Measurements from ENCODE around the gene NRBP1. TPM values are rescaled to one million over a fixed set of nuclear protein-coding genes. Genes with fewer than 3 reads are reported as not detected.

Gene NRBP1
- total and polyA plus RNA-seq, 8 donors, result 12.5 to 69.8 (median 49.9) TPM

DNA sequence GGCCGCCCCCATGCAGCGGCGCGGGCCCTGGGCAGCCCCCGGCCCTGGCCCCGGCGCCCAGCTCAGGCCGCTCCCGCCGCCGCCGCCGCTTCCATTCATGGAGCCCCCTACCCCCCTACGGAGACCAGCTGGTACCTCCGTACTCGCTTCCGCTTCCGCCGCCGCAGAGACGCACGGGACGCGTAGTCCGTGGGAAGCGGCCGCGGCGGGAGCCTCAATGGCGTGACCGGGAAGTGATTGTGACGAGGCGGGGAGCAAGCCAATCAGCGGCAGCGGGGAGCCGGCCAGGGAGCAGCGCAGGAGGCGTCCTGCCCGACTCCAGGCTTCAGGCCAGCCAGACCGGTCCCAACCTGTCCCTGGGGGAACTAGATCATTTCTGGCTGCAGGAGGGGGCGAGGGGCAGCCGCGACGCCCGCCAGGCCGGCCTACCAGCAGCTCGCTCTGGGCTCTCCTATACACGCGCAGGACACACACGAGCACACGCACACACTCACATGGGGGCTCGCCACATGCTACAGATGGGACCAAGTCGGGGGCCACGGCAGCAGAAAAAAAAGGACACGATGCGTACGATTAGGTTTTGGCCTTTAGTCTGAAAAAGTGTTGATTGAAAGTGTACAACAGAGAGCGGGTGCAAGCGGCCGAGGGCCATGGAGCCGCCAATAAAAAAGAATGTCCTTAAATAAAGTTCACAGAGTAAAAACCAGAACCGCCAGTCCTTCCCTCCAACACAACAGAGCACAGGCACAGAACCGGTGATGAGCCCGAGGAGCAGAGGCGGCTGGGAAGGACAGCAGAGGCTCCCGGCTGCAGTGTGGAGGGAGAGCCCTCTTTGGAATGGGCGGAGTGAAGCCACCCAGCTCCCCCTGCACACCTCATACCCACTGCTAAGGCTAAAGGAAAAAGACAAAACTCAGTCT, 47.5 kb upstream of the NRBP1 start, which contains the start of gene ZNF513:
Gene ZNF513, minus strand, starts transcription at position 109 of the 920 bp plus-strand sequence. CDS start 208 bp downstream, outside the sequence.
- DNase-seq, result peak; percentile 98 to 99
- H3K36me3 ChIP-seq, result peaks cover 50 to 76% (median 73%) of the 10 kb centered on the region in 4 donors

DNA sequence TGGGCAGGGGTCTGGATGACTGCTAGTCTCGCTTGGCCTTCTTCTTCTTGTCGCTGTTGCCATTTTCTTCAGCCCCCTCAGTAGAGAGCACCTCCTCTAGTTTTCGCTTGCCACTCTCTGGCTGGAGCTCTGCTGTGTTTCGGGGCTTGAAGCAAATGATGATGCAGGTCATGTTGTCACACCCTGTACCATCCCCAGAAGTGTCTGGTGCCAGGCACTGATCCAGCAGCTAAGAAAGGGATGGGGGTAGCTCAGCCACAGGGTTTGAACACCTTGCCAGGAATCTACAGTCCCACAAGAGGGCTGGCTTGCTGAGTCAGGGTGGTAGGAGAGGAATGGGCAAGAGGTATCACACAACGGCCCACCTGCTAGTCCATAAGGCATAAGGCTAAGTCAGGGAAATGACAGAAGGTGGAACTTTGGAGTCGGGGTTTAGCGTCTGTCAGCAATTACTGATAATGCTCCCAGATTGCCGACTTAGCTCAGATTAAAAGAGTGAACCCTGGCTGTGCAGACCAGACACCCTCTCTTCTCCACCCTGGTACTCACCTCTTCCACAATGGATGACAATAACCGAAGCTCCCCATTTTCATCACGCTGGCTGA, 46.8 kb upstream of the NRBP1 start:
- TF ChIP-seq EP300 (IDR thresholded peaks at IDR 0.05) (no peak), POLR2A (IDR thresholded peaks at IDR 0.05) (no peak), POLR2AphosphoS5 (IDR thresholded peaks at IDR 0.05) (no peak)
- TF ChIP-seq, protein P1, sequence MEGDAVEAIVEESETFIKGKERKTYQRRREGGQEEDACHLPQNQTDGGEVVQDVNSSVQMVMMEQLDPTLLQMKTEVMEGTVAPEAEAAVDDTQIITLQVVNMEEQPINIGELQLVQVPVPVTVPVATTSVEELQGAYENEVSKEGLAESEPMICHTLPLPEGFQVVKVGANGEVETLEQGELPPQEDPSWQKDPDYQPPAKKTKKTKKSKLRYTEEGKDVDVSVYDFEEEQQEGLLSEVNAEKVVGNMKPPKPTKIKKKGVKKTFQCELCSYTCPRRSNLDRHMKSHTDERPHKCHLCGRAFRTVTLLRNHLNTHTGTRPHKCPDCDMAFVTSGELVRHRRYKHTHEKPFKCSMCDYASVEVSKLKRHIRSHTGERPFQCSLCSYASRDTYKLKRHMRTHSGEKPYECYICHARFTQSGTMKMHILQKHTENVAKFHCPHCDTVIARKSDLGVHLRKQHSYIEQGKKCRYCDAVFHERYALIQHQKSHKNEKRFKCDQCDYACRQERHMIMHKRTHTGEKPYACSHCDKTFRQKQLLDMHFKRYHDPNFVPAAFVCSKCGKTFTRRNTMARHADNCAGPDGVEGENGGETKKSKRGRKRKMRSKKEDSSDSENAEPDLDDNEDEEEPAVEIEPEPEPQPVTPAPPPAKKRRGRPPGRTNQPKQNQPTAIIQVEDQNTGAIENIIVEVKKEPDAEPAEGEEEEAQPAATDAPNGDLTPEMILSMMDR (IDR thresholded peaks at IDR 0.05), result no peak
- Histone ChIP-seq H3K27ac (peak overlapping the region in 4 of 5 donors; percentile 91 to 99 (median 94)), H3K27me3 (no peaks in the 10 kb centered on the region), H3K4me3 (peak overlapping the region in 2 of 4 donors; percentile 71 to 77), H3K36me3 (peaks cover 48 to 76% (median 73%) of the 10 kb centered on the region in 4 donors), H3K4me1 (peaks cover 23 to 43% (median 40%) of the 10 kb centered on the region in 4 donors), H3K9me3 (no peaks in the 10 kb centered on the region)
- intact Hi-C loops (cut with DNase I; ENCODE audit: low total_unique reads), result no loop called here
- WGBS, 5 donors, result 86 to 92% (median 88%) methylated on average over 10 of the region's 10 CpGs
- DNase-seq, result no peak

More for the DNA sequence above, 47.5 kb upstream of the NRBP1 start, which contains the start of gene ZNF513:
- peak; percentile 5 for TF ChIP-seq EP300 (IDR thresholded peaks at IDR 0.05)
- TF ChIP-seq POLR2A (IDR thresholded peaks at IDR 0.05), result no peak
- TF ChIP-seq, protein P1 (IDR thresholded peaks at IDR 0.05), result no peak
- TF ChIP-seq POLR2AphosphoS5 (IDR thresholded peaks at IDR 0.05), result peak; percentile 83 to 97 (median 87)
- H3K9me3 ChIP-seq, result no peaks in the 10 kb centered on the region
- peak within 1 kb of the TSS; percentile 91 to 99 (median 95) for H3K27ac ChIP-seq
- H3K4me3 ChIP-seq, result peak within 1 kb of the TSS; percentile 71 to 83 (median 76)
- whole genome bisulfite sequencing, 5 donors, result 11 to 30% (median 13%) methylated on average over 30 to 67 of the region's 67 CpGs
- intact Hi-C loops (cut with DNase I; ENCODE audit: low total_unique reads), result no loop called here
- peaks cover 23 to 46% (median 41%) of the 10 kb centered on the region in 4 donors for H3K4me1 ChIP-seq
- no peaks in the 10 kb centered on the region for H3K27me3 ChIP-seq

GRCh38 chr2:27390822-27391679, 37.4 kb upstream of the NRBP1 start:
- 89 to 95% (median 93%) methylated on average over 9 of the region's 9 CpGs for WGBS, 5 donors
- DNase-seq, result no peak

More at GRCh38 chr2:27390822-27391679, 37.4 kb upstream of the NRBP1 start:
- Histone ChIP-seq H3K9me3 (no peaks in the 10 kb centered on the region), H3K4me3 (no peak overlapping the region), H3K27me3 (no peaks in the 10 kb centered on the region), H3K4me1 (no peaks in the 10 kb centered on the region), H3K36me3 (peaks cover 7 to 26% (median 20%) of the 10 kb centered on the region in 4 donors), H3K27ac (no peak overlapping the region)
- no peak for TF ChIP-seq EP300 (IDR thresholded peaks at IDR 0.05)
- no peak for TF ChIP-seq POLR2AphosphoS5 (IDR thresholded peaks at IDR 0.05)
- no peak for TF ChIP-seq POLR2A (IDR thresholded peaks at IDR 0.05)
- TF ChIP-seq, protein P1 (IDR thresholded peaks at IDR 0.05), result no peak
- intact Hi-C loops (cut with DNase I; ENCODE audit: low total_unique reads), result no loop called here

All from stomach (tissue), 9 donors.